Psoas muscle (tissue), 8 donors: ENCODE data around the gene USP11. TPM values are rescaled to one million over a fixed set of nuclear protein-coding genes. Genes with fewer than 3 reads are reported as not detected.

Experiments
- ATAC-seq, 4 donors: fragments of 200-7000 bp; cut with Tn5 transposase; one replicate each; pipeline ENCODE4 v1.9.1; 2020; ENCODE audit warnings: moderate library complexity in 3 of 4, mild to moderate bottlenecking in 2 of 4
- DNase-seq, 2 donors: peaks; one replicate each; pipeline ENCODE4 v3.0.0-alpha.2; 2020
- H3K27ac ChIP-seq: fragments of 200-600 bp; one replicate; pipeline ENCODE4 v1.8.0; 2022
- H3K27me3 ChIP-seq, 3 donors: fragments of 200-600 bp in 1 of 3; one replicate each; pipeline versions ENCODE4 v1.6.1 to v1.8.0; 2013 to 2022; ENCODE audit warnings: low read length in 2 of 3, mild to moderate bottlenecking in 2 of 3, moderate library complexity in 1 of 3; ENCODE audit not compliant: insufficient read depth in 3 of 3
- H3K36me3 ChIP-seq, 2 donors: fragments of 200-600 bp in 1 of 2; one replicate each; pipeline versions ENCODE4 v1.6.1 to v1.8.0; 2013 to 2022; ENCODE audit warnings: low read depth in 1 of 2, mild to moderate bottlenecking in 1 of 2, moderate library complexity in 1 of 2; ENCODE audit not compliant: insufficient read depth in 1 of 2
- H3K4me1 ChIP-seq: fragments of 200-600 bp; one replicate; pipeline ENCODE4 v1.8.0; 2022
- H3K4me3 ChIP-seq: fragments of 200-600 bp; one replicate; pipeline ENCODE4 v1.8.0; 2022; ENCODE audit warnings: mild to moderate bottlenecking
- H3K9me3 ChIP-seq: fragments of 200-600 bp; one replicate; pipeline ENCODE4 v1.8.0; 2022
- WGBS, 3 donors: extraction: QIAGEN DNeasy Blood & Tissue Kit; methylation state at CpG; one replicate each; pipeline versions ENCODE4 v1.1.6 to v1.1.7; 2013; 5-methylcytosine and 5-hydroxymethylcytosine counted together
- intact Hi-C, 2 donors: fragments of 100-400 bp; cut with DNase I; formaldehyde crosslinking; loops; one replicate each; pipeline versions ENCODE4 v1.11.0 to v1.14.2; 2022
- long read RNA-seq, 2 donors: library from polyadenylated mRNA; unstranded; transcript quantifications; one replicate each; pipeline ENCODE4 v2.0.0, GENCODE V29; 2021
- polyA plus RNA-seq, 3 donors: library from polyadenylated mRNA; stranded (reverse); fragments of 200-250 nt; gene quantifications; one replicate each; pipeline ENCODE4 v1.2.3, GENCODE V29; 2013
- total RNA-seq, 4 donors: library from RNA; stranded (reverse); fragmentation: NEBNext Ultra II Directional in 2 of 4; extraction: Animal tissue kit (Norgen Biotek cat#: 25700) in 2 of 4; gene quantifications; one replicate each; pipeline versions ENCODE4 v1.2.1 to v1.2.4, GENCODE V29; 2021 to 2023
- TF ChIP-seq, protein P1 (sequence below): fragments of 200-600 bp; IDR thresholded peaks from one replicate; pipeline ENCODE4 v1.8.0; 2022; ENCODE audit warnings: antibody characterized with exemption
- donor health status: healthy with polysubstance abuse.
- donor health status: DM: no; HTN: no; CAD: no; lungs with moderate emphysema.
- donor health status: Bipolar disorder and iron deficiency.
- donor health status: healthy.
- donor health status: DM: yes; HTN: yes; CAD: no.
- donor health status: DM: no; HTN: no; CAD: no.
- donor health status: DM: no; HTN: no; CAD: no.
- donor health status: DM: yes; HTN: yes; CAD: no.

The USP11 gene
- total RNA-seq (10 to 100 TPM; 30.7 to 50.7 (median 35.6) TPM), polyA plus RNA-seq (10 to 100 TPM; 16.1 to 21.4 (median 21.1) TPM)
- long read RNA-seq, donor 1, transcript USP11-204 (21 exons, 3,515 nt) = major isoform, 21 of 31 reads
- long read RNA-seq, donor 1, partial matches to known transcripts = 7 of 31 reads
- long read RNA-seq, donor 1, other reads (novel, unspliced or antisense) = 3 of 31 reads
- long read RNA-seq, donor 2, transcript USP11-204 (21 exons, 3,515 nt) = major isoform, 28 of 62 reads
- long read RNA-seq, donor 2, partial matches to known transcripts = 18 of 62 reads
- long read RNA-seq, donor 2, other reads (novel, unspliced or antisense) = 16 of 62 reads

DNA sequence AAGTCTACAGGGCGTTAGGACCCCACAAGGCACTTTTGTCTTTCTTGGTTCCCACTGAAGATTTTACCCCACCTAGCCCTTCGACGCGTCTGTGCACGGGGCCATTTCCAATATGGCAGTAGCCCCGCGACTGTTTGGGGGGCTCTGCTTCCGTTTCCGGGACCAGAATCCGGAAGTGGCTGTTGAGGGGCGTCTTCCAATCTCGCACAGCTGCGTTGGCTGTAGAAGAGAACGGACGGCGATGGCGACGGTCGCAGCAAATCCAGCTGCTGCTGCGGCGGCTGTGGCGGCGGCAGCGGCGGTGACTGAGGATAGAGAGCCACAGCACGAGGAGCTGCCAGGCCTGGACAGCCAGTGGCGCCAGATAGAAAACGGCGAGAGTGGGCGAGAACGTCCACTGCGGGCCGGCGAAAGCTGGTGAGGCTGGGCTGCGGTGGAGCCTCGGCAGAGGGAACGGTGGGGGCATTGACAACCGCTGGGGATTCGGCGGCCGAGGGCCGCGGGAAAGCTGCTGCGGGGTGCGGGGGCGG, at the start of gene USP11:
TSS of gene USP11 (plus strand) at position 207 of the 530 bp plus-strand sequence. CDS start at position 242, 35 bp downstream.
- TF ChIP-seq, protein P1, sequence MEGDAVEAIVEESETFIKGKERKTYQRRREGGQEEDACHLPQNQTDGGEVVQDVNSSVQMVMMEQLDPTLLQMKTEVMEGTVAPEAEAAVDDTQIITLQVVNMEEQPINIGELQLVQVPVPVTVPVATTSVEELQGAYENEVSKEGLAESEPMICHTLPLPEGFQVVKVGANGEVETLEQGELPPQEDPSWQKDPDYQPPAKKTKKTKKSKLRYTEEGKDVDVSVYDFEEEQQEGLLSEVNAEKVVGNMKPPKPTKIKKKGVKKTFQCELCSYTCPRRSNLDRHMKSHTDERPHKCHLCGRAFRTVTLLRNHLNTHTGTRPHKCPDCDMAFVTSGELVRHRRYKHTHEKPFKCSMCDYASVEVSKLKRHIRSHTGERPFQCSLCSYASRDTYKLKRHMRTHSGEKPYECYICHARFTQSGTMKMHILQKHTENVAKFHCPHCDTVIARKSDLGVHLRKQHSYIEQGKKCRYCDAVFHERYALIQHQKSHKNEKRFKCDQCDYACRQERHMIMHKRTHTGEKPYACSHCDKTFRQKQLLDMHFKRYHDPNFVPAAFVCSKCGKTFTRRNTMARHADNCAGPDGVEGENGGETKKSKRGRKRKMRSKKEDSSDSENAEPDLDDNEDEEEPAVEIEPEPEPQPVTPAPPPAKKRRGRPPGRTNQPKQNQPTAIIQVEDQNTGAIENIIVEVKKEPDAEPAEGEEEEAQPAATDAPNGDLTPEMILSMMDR = no peak
- H3K9me3 ChIP-seq = no peaks in the 10 kb centered on the region
- intact Hi-C loops = loop anchor here (2.0 kb wide), 1 partner anchor 14 kb away; the partner anchor contains the start of gene CDK16 (in 2 of the 2)

DNA sequence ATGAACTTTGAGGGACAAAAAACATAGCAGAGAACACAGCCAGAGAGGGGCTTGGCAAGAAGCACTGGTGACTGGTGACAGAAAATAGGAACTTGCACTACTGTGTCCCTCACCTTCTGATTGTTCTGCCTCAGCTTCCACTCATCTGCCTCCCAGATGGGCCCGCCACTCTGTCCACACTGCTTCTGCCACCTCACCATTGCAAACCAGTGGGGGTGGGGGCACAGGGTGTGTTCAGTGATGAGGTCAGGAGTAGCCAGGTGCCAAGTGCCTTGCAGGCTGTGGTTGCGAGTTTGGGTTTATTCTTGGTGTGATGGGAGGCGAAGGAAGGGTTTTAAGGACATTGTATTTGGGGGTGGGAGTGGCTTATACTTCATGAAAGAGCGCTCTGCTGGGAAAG, 48.3 kb upstream of the USP11 start:
- peaks cover 0 to 7% (median 0%) of the 10 kb centered on the region in 3 donors for H3K27me3 ChIP-seq
- no peak overlapping the region for H3K4me3 ChIP-seq
- WGBS, 3 donors = 81 to 87% (median 84%) methylated on average over 3 to 4 of the region's 4 CpGs
- intact Hi-C loops = no loop called here
- DNase-seq (no peak), ATAC-seq (peak in 1 of 4 donors; percentile 20)
- peaks cover 3 to 53% of the 10 kb centered on the region in 2 donors for H3K36me3 ChIP-seq
- H3K4me1 ChIP-seq = no peaks in the 10 kb centered on the region
- H3K9me3 ChIP-seq = no peaks in the 10 kb centered on the region
- TF ChIP-seq, protein P1 = no peak
- no peak overlapping the region for H3K27ac ChIP-seq

More for the DNA sequence above, at the start of gene USP11:
- WGBS, 3 donors = 1 to 12% (median 2%) methylated on average over 28 to 46 of the region's 46 CpGs
- peak; percentile 22 to 54 (median 32) for ATAC-seq
- Histone ChIP-seq H3K4me3 (peak within 1 kb of the TSS; percentile 71), H3K36me3 (peaks cover 0 to 20% of the 10 kb centered on the region in 2 donors), H3K4me1 (peaks cover 5% of the 10 kb centered on the region), H3K27me3 (no peaks in the 10 kb centered on the region), H3K27ac (peak within 1 kb of the TSS; percentile 91)
- peak; percentile 46 to 80 for DNase-seq

DNA sequence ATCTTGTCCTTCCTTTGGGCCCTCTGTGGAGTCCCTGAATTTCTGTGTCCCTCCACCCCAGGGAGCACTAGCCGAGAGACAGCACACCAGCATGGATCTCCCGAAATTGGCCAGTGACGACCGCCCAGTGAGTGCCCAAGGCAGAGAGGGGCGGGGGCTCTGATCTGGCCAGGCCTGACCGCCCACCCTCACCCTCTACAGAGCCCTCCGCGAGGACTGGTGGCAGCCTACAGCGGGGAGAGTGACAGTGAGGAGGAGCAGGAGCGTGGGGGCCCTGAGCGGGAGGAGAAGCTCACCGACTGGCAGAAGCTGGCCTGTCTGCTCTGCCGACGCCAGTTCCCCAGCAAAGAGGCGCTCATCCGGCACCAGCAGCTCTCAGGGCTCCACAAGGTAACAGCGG, 47.6 kb upstream of the USP11 start:
- Histone ChIP-seq H3K27ac (no peak overlapping the region), H3K27me3 (peaks cover 0 to 7% (median 0%) of the 10 kb centered on the region in 3 donors), H3K4me3 (no peak overlapping the region), H3K4me1 (peaks cover under 1% of the 10 kb centered on the region), H3K9me3 (no peaks in the 10 kb centered on the region), H3K36me3 (peaks cover 3 to 47% of the 10 kb centered on the region in 2 donors)
- TF ChIP-seq, protein P1 = no peak
- intact Hi-C loops = no loop called here
- no peak for DNase-seq
- WGBS, 3 donors = 72 to 96% (median 90%) methylated on average over 7 to 17 of the region's 17 CpGs
- no peak for ATAC-seq

DNA sequence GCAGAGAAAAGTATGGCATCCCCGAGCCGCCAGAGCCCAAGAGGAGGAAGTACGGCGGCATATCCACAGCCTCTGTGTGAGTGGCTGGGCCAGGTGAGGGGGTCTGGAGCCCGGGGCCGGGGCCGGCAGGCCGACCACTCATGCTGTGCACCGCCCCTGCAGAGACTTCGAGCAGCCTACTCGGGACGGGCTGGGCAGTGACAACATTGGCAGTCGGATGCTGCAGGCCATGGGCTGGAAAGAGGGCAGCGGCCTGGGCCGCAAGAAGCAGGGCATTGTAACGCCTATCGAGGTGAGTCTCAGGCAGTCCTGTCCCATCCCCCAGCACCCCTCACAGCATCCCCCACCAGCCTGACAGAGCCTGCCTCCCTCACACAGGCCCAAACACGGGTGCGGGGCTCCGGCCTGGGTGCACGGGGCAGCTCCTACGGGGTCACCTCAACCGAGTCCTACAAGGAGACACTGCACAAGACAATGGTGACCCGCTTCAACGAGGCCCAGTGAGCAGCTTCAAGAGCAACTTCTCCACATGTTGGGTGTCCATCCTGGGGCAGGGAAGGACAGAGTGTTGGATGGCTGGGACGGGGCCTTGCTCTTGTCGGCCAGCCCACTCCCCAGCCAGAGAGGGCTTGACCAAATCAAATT, 46.6 kb upstream of the USP11 start:
- DNase-seq = no peak
- H3K27me3 ChIP-seq = peaks cover 0 to 7% (median 0%) of the 10 kb centered on the region in 3 donors

More for the DNA sequence above, 46.6 kb upstream of the USP11 start:
- Histone ChIP-seq H3K9me3 (no peaks in the 10 kb centered on the region), H3K4me3 (no peak overlapping the region), H3K27ac (no peak overlapping the region), H3K36me3 (peaks cover 3 to 38% of the 10 kb centered on the region in 2 donors), H3K4me1 (peaks cover 3% of the 10 kb centered on the region)
- 82 to 90% (median 84%) methylated on average over 19 to 27 of the region's 27 CpGs for WGBS, 3 donors
- intact Hi-C loops = no loop called here
- ATAC-seq = no peak
- TF ChIP-seq, protein P1 = no peak
